Aorta (tissue), 5 donors: ENCODE results near the gene DCLK3. TPM values are rescaled to one million over a fixed set of nuclear protein-coding genes. Genes with fewer than 3 reads are reported as not detected.

Experiments
- ATAC-seq: fragments of 200-7000 bp; cut with Tn5 transposase; one replicate; pipeline ENCODE4 v1.9.1; 2022; ENCODE audit warnings: moderate library complexity; ENCODE audit not compliant: low FRiP score
- DNase-seq, 2 donors: peaks; one replicate each; pipeline ENCODE4 v3.0.0-alpha.2; 2020
- H3K27ac ChIP-seq, 2 donors: one replicate each; pipeline ENCODE4 v1.5.1; 2013; ENCODE audit warnings: low read length in 2 of 2, mild to moderate bottlenecking in 2 of 2, moderate library complexity in 2 of 2, control low read depth in 1 of 2, inconsistent platforms in 1 of 2, low read depth in 1 of 2
- H3K27me3 ChIP-seq, 2 donors: one replicate each; pipeline ENCODE4 v1.6.1; 2013; ENCODE audit warnings: control low read depth in 1 of 2, low read length in 1 of 2, mild to moderate bottlenecking in 1 of 2, moderate library complexity in 1 of 2; ENCODE audit not compliant: insufficient read depth in 2 of 2, control insufficient read depth in 1 of 2
- H3K36me3 ChIP-seq, 2 donors: one replicate each; pipeline ENCODE4 v1.6.1; 2013; ENCODE audit warnings: control low read depth in 1 of 2, low read length in 1 of 2, mild to moderate bottlenecking in 1 of 2; ENCODE audit not compliant: insufficient read depth in 2 of 2, control insufficient read depth in 1 of 2
- H3K4me1 ChIP-seq, 2 donors: one replicate each; pipeline ENCODE4 v1.6.1; 2013; ENCODE audit warnings: low read length in 2 of 2, control low read depth in 1 of 2, mild to moderate bottlenecking in 1 of 2, moderate library complexity in 1 of 2; ENCODE audit not compliant: insufficient read depth in 2 of 2, control insufficient read depth in 1 of 2
- H3K4me3 ChIP-seq, 2 donors: one replicate each; pipeline ENCODE4 v1.5.1; 2013; ENCODE audit warnings: low read length in 2 of 2, control low read depth in 1 of 2, mild to moderate bottlenecking in 1 of 2
- H3K9me3 ChIP-seq: one replicate; pipeline ENCODE4 v1.6.1; 2013; ENCODE audit warnings: mild to moderate bottlenecking, low read length; ENCODE audit not compliant: control insufficient read depth
- WGBS, 2 donors: extraction: QIAGEN DNeasy Blood & Tissue Kit; methylation state at CpG; one replicate each; pipeline ENCODE4 v1.1.7; 2013; 5-methylcytosine and 5-hydroxymethylcytosine counted together
- intact Hi-C, 2 donors: fragments of 100-400 bp; cut with DNase I; formaldehyde crosslinking; loops; one replicate each; pipeline versions ENCODE4 v1.14.2 to v1.15.0; 2022
- polyA plus RNA-seq, 2 donors: library from polyadenylated mRNA; stranded (reverse); fragments of 200-250 nt; gene quantifications; one replicate each; pipeline ENCODE4 v1.2.3, GENCODE V29; 2013
- total RNA-seq, 2 donors: library from RNA; stranded (reverse); fragmentation: NEBNext Ultra II Directional; extraction: Animal tissue kit (Norgen Biotek cat#: 25700); gene quantifications; one replicate each; pipeline ENCODE4 v1.2.1, GENCODE V29; 2021
- donor health status: healthy with polysubstance abuse.
- donor health status: Bipolar disorder and iron deficiency.
- donor health status: DM: no; HTN: no; CAD: no.
- donor health status: DM: no; HTN: no; CAD: no.
- donor health status: DM: yes; HTN: yes; CAD: no.

DCLK3 gene
- total and polyA plus RNA-seq, 4 donors, result 0.06 to 0.18 (median 0.13) TPM; not detected in 1

DNA sequence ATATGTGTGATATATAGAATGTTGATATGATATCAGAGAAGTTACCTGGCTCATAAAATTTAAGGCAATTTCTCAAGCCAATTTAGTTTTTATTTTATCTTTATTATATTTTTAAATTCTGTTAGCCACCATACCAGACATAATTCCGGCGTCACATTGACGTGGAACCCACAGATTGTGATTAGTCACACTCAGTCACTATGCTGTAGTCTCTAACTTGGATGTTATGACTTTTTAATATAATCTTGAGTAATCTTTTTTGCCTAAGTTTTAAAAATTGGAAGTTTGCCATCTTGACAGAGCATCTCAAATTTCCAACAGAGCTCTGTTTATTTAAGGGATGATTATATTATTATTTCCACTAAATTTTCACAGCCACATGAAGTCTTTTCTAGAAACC lies 9.7 kb upstream of the DCLK3 start:
- H3K4me3 ChIP-seq, result no peak overlapping the region
- intact Hi-C loops, result no loop called here
- H3K4me1 ChIP-seq, result no peaks in the 10 kb centered on the region
- H3K27me3 ChIP-seq, result no peaks in the 10 kb centered on the region
- peaks cover 2% of the 10 kb centered on the region for H3K9me3 ChIP-seq
- ATAC-seq, result no peak
- H3K27ac ChIP-seq, result no peak overlapping the region
- 32 to 41% methylated on average over 3 of the region's 3 CpGs for WGBS, 2 donors
- H3K36me3 ChIP-seq, result no peaks in the 10 kb centered on the region
- DNase-seq, result no peak

DNA sequence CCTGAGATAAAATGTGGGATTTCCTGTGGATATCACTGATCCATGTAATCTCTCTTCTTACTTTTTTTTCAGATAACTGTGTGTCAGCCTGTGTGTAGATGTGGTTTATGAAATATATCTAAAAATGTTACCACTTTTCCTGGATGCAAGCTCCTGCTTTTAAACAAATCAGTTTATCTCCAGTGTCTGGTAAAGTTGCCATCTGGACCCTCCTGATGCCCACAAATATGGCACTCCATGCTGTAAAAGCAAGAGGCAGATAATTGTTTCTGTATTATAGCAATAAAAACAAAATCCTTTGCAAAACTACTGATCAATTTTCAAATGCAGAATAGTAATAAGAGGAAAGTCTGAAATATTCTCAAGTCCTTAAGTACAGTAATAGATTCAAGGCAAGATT lies 7.6 kb upstream of the DCLK3 start:
- ATAC-seq, result no peak
- no peaks in the 10 kb centered on the region for H3K36me3 ChIP-seq
- H3K9me3 ChIP-seq, result peaks cover 2% of the 10 kb centered on the region
- H3K4me3 ChIP-seq, result no peak overlapping the region
- intact Hi-C loops, result no loop called here
- DNase-seq, result no peak
- H3K27ac ChIP-seq, result no peak overlapping the region
- H3K27me3 ChIP-seq, result no peaks in the 10 kb centered on the region
- H3K4me1 ChIP-seq, result no peaks in the 10 kb centered on the region

DNA sequence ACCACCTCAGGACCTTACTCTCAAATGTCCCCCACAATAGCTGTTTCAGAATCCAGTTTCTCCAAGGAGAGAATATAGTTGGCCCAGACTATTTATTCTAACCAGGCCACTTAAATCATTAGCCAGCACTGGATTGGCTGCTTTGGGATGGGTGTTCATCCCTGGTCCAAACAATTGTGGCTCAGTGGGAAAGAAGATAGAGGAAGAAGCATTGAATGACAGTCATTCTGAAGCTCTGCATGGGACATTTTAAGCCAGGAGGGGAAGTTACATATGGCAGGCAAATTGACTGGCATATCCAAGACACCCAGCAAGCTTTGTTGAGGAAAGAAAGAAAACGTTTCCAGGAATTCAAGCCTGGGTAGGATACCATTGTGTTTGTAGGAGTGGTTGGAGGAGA lies 5.6 kb upstream of the DCLK3 start:
- DNase-seq, result no peak
- Histone ChIP-seq H3K27me3 (no peaks in the 10 kb centered on the region), H3K27ac (no peak overlapping the region), H3K4me3 (no peak overlapping the region), H3K36me3 (no peaks in the 10 kb centered on the region), H3K4me1 (no peaks in the 10 kb centered on the region), H3K9me3 (peaks cover 2% of the 10 kb centered on the region)
- WGBS, 2 donors, result 45 to 47% methylated on average over 1 of the region's 1 CpG
- intact Hi-C loops, result no loop called here
- no peak for ATAC-seq

GRCh38 chr3:36765104-36765503 lies 751 bp upstream of the DCLK3 start:
- H3K4me1 ChIP-seq, result no peaks in the 10 kb centered on the region
- no peak for ATAC-seq
- WGBS, 2 donors, result 77 to 79% methylated on average over 7 of the region's 7 CpGs
- H3K9me3 ChIP-seq, result no peaks in the 10 kb centered on the region
- H3K27ac ChIP-seq, result no peak overlapping the region
- no peak for DNase-seq
- intact Hi-C loops, result no loop called here
- H3K4me3 ChIP-seq, result no peak overlapping the region
- H3K36me3 ChIP-seq, result no peaks in the 10 kb centered on the region
- H3K27me3 ChIP-seq, result no peaks in the 10 kb centered on the region

DNA sequence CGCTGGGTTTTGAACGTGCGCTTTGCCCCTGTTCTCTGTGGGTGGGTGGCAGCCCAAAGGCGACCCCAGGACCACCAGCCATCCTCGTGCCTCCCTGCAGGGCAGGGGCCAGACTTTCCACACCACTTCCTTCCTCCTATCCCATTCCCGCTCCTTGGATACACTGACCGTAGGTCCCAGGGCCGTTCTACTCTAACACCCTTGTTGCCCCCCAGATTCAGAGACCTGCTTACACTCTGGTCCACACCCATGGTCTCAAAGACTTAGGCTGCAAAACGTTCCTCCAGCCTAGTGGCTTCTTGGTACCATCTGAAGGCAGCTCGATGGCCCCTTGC lies 318 bp upstream of the DCLK3 start:
- Histone ChIP-seq H3K9me3 (peaks cover 2% of the 10 kb centered on the region), H3K27ac (no peak overlapping the region), H3K27me3 (no peaks in the 10 kb centered on the region), H3K4me3 (no peak overlapping the region), H3K36me3 (no peaks in the 10 kb centered on the region), H3K4me1 (no peaks in the 10 kb centered on the region)
- intact Hi-C loops, result no loop called here
- 38 to 43% methylated on average over 10 of the region's 10 CpGs for WGBS, 2 donors
- ATAC-seq (no peak), DNase-seq (no peak)

DNA sequence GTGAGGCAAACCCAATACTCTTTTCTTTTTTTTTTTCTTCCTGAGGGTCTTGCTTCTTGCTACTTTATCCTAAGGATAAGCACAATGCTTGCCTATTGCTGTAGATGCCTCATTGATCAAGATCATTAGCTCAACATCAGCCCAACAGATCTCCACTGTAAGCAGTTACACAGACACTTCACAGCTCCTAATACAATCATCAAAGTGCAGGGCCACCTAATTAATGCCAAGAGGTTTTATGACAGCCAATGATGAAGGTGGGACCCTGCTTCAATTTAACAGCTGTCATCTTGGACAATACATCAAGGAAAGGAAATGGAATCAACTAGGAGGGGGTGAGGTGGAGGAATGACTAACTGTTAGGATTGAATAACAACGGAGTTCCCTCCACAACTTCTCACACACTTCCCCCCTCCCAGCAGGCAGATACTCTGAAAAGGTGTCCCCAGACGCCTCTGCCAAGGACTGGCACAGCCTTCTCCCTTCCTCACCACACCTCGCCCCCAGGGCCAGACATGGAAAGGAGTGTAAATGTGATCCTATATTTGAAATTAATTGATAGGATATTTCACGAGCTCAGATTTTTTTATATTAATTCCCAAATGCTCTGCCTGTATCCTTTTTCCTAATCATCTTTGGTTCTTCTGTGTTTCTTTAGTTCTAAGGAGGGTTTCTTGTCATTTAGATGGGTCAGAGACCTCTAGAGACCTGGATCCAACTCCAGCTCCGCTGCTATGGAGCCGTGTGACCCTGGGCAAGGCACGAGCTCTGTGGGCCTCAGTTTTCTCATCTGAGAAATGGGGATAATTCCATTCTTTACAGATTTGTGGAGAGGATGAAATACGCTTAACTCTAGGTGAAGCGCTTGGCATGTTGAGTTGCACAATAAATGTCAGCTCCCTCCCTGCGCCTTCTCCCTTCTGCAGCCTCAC lies 1.2 kb downstream of the DCLK3 start:
- ATAC-seq (no peak), DNase-seq (no peak)
- Histone ChIP-seq H3K4me3 (no peak overlapping the region), H3K9me3 (peaks cover 2% of the 10 kb centered on the region), H3K27me3 (no peaks in the 10 kb centered on the region), H3K36me3 (no peaks in the 10 kb centered on the region), H3K27ac (no peak overlapping the region), H3K4me1 (no peaks in the 10 kb centered on the region)
- intact Hi-C loops, result no loop called here
- 73 to 76% methylated on average over 10 of the region's 10 CpGs for WGBS, 2 donors

DNA sequence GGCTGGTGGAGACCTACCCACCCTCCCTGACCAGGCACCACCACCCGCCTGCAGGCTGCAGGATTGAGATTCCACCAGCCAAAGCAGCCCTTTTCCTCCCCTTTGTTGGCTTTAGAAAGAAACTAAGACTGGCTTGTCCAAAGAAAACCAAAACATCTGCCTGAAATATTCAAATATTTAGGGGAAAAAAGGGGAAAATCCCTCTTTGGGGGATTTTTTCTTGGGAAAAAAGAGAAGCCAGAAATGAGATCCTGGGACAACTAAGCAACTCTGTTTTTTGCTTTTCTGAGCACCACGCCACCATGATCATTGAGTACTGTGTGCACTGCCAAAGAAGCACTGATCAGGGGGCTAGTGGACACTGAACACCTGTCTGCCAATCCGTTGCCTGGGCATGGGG lies 2.6 kb downstream of the DCLK3 start:
- Histone ChIP-seq H3K27me3 (no peaks in the 10 kb centered on the region), H3K4me3 (no peak overlapping the region)
- WGBS, 2 donors, result 81 to 87% methylated on average over 3 of the region's 3 CpGs

GRCh38 chr3:36756269-36756668 lies 8.1 kb downstream of the DCLK3 start:
- Histone ChIP-seq H3K9me3 (peaks cover 3% of the 10 kb centered on the region), H3K27me3 (no peaks in the 10 kb centered on the region), H3K36me3 (no peaks in the 10 kb centered on the region), H3K4me3 (no peak overlapping the region), H3K4me1 (no peaks in the 10 kb centered on the region), H3K27ac (no peak overlapping the region)
- intact Hi-C loops, result no loop called here
- no peak for ATAC-seq
- DNase-seq, result no peak
- 88 to 95% methylated on average over 1 of the region's 1 CpG for WGBS, 2 donors

More for the DNA sequence above, 2.6 kb downstream of the DCLK3 start:
- no peak for ATAC-seq
- peaks cover 2% of the 10 kb centered on the region for H3K9me3 ChIP-seq
- intact Hi-C loops, result no loop called here
- no peaks in the 10 kb centered on the region for H3K36me3 ChIP-seq
- H3K27ac ChIP-seq, result no peak overlapping the region
- DNase-seq, result no peak
- no peaks in the 10 kb centered on the region for H3K4me1 ChIP-seq

DNA sequence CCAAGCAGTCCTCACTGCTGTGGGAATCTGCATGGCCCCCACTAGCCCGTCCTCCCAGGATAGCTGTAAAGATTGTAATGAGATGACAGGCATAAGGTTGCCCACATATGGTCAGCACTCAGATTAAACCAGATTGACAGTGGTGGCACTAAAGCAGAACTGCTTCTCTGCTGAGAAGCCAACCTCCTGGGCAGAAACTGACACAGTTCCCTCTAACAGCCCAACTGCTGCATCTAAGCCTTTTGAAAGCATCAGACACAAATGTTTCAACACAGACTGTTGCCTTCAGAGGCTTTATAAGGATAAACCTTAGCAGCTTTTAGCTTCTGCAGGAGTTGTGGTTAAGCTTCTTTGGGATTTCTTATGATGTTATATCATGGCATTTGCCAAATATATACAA lies 13.0 kb downstream of the DCLK3 start:
- DNase-seq, result no peak
- WGBS, 2 donors, result 77 to 86% methylated on average over 1 of the region's 1 CpG

More for the DNA sequence above, 13.0 kb downstream of the DCLK3 start:
- no peaks in the 10 kb centered on the region for H3K36me3 ChIP-seq
- no peak overlapping the region for H3K27ac ChIP-seq
- no peaks in the 10 kb centered on the region for H3K27me3 ChIP-seq
- H3K9me3 ChIP-seq, result peaks cover 5% of the 10 kb centered on the region
- no peak overlapping the region for H3K4me3 ChIP-seq
- H3K4me1 ChIP-seq, result no peaks in the 10 kb centered on the region
- intact Hi-C loops, result no loop called here
- ATAC-seq, result no peak
